Testis (tissue), 2 donors: Measurements from ENCODE around the gene PURA.

ENCODE experiments used
- POLR2A ChIP-seq: fragments of 450-650 bp; IDR thresholded peaks from one replicate; pipeline ENCODE4 v1.6.1; 2017; ENCODE audit warnings: antibody characterized with exemption, mild to moderate bottlenecking, moderate library complexity
- TF ChIP-seq, protein P1 (sequence below), 3 experiments: fragments of 450-650 bp in 2 of 3; fragments of 200-600 bp in 1 of 3; sonication (generic) in 1 of 3; IDR thresholded peaks; one replicate each; pipeline ENCODE4 v1.5.1; 2016 to 2019; ENCODE audit warnings: antibody characterized with exemption in 3 of 3, mild to moderate bottlenecking in 2 of 3, moderate library complexity in 1 of 3

DNA sequence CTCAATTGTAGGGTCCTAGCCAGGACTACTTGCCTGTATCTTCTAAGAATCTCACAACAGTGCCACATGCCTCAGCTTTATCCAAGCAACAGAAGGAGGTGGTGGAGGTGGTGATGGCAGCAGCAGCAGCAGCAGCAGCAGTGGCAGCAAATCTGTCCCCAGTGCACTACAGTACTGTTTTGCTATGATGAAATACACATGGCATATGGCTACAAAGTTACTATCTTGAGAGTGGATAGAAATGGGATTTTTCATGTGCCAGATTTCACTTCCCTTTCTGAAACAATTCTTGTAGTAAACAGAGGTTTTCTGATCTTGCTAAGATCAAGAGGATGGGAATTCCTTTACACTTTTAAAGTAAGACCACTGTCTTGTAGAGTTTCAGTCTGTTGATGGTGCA, 53.0 kb downstream of the PURA start:
- TF ChIP-seq, protein P1, sequence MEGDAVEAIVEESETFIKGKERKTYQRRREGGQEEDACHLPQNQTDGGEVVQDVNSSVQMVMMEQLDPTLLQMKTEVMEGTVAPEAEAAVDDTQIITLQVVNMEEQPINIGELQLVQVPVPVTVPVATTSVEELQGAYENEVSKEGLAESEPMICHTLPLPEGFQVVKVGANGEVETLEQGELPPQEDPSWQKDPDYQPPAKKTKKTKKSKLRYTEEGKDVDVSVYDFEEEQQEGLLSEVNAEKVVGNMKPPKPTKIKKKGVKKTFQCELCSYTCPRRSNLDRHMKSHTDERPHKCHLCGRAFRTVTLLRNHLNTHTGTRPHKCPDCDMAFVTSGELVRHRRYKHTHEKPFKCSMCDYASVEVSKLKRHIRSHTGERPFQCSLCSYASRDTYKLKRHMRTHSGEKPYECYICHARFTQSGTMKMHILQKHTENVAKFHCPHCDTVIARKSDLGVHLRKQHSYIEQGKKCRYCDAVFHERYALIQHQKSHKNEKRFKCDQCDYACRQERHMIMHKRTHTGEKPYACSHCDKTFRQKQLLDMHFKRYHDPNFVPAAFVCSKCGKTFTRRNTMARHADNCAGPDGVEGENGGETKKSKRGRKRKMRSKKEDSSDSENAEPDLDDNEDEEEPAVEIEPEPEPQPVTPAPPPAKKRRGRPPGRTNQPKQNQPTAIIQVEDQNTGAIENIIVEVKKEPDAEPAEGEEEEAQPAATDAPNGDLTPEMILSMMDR (IDR thresholded peaks at IDR 0.05) = no peak
- no peak for TF ChIP-seq POLR2A
